CD4-positive, alpha-beta T cell (primary cell): ENCODE data around the gene PXK. TPM values are rescaled to one million over a fixed set of nuclear protein-coding genes. Genes with fewer than 3 reads are reported as not detected.

Source experiments
- ATAC-seq: fragments of 200-7000 bp; cut with Tn5 transposase; one replicate; pipeline ENCODE4 v1.10.0; 2022; ENCODE audit warnings: mild to moderate bottlenecking; ENCODE audit not compliant: poor library complexity
- CTCF ChIA-PET: fragments of 350-600 bp; sonication (Branson Sonifier 250); formaldehyde crosslinking; loops from one replicate; lab custom pipeline; 2021; ENCODE audit warnings: antibody characterized with exemption, inconsistent platforms; lab: Charles Lee
- POLR2A ChIA-PET: fragments of 350-600 bp; sonication (Branson Sonifier 250); formaldehyde crosslinking; loops from one replicate; lab custom pipeline; 2021; ENCODE audit warnings: antibody characterized with exemption, inconsistent platforms; lab: Charles Lee
- DNase-seq, 14 experiments: peaks; one replicate each; pipeline ENCODE4 v3.0.0-alpha.2; 2013 to 2020; ENCODE audit warnings: mixed read lengths in 2 of 14
- H3K27ac ChIP-seq, 2 donors: one replicate each; pipeline versions ENCODE4 v1.5.1 to v1.7.0; 2013; ENCODE audit warnings: low read length in 2 of 2, low read depth in 1 of 2, mild to moderate bottlenecking in 1 of 2
- H3K27me3 ChIP-seq, 2 experiments: 1 replicate in 1 of 2; 2 replicates in 1 of 2; pipeline versions ENCODE4 v1.6.1 to v1.7.0; 2013; ENCODE audit warnings: low read length in 2 of 2, control low read depth in 1 of 2, mild to moderate bottlenecking in 1 of 2, moderate library complexity in 1 of 2; ENCODE audit not compliant: insufficient read depth in 2 of 2, control insufficient read depth in 1 of 2
- H3K36me3 ChIP-seq: one replicate; pipeline ENCODE4 v1.6.1; 2013; ENCODE audit warnings: low read length, control low read depth; ENCODE audit not compliant: insufficient read depth
- H3K4me1 ChIP-seq: one replicate; pipeline ENCODE4 v1.6.1; 2013; ENCODE audit warnings: low read length, control low read depth; ENCODE audit not compliant: insufficient read depth
- H3K4me3 ChIP-seq: one replicate; pipeline ENCODE4 v1.5.1; 2013; ENCODE audit warnings: mild to moderate bottlenecking, low read length, moderate library complexity
- H3K9me3 ChIP-seq, 2 experiments: 1 replicate in 1 of 2; 2 replicates in 1 of 2; pipeline versions ENCODE4 v1.6.1 to v1.7.0; 2013; ENCODE audit warnings: low read length in 2 of 2, mild to moderate bottlenecking in 2 of 2, control low read depth in 1 of 2, moderate library complexity in 1 of 2; ENCODE audit not compliant: control insufficient read depth in 1 of 2, insufficient read depth in 1 of 2
- H3K27ac Mint-ChIP-seq: one replicate; pipeline ENCODE4 v1.8.0; 2020; ENCODE audit warnings: mixed read lengths
- H3K27me3 Mint-ChIP-seq: one replicate; pipeline ENCODE4 v1.8.0; 2021; ENCODE audit warnings: mixed read lengths
- H3K36me3 Mint-ChIP-seq: one replicate; pipeline ENCODE4 v1.8.0; 2021; ENCODE audit warnings: low read depth, mixed read lengths
- H3K4me1 Mint-ChIP-seq: one replicate; pipeline ENCODE4 v1.8.0; 2021; ENCODE audit warnings: low read depth, mixed read lengths
- H3K4me3 Mint-ChIP-seq: one replicate; pipeline ENCODE4 v1.8.0; 2020; ENCODE audit warnings: mild to moderate bottlenecking, mixed read lengths
- H3K9me3 Mint-ChIP-seq: one replicate; pipeline ENCODE4 v1.8.0; 2020; ENCODE audit warnings: mixed read lengths
- CTCF ChIP-seq: fragments of 200-600 bp; IDR thresholded peaks from one replicate; pipeline ENCODE4 v1.8.0; 2022; ENCODE audit warnings: antibody characterized with exemption, mild to moderate bottlenecking
- intact Hi-C, 2 experiments: fragments of 100-400 bp; cut with DNase I in 1 of 2; cut with micrococcal nuclease in 1 of 2; formaldehyde crosslinking; loops; one replicate each; pipeline versions ENCODE4 v1.15.1 to v1.9.0; 2023 to 2025; cut with DNase I, micrococcal nuclease
- total RNA-seq, 174 experiments: library from RNA in 2 of 174; stranded (reverse) in 2 of 174; gene quantifications; one replicate each; pipeline ENCODE4 v1.2.3 and lab custom pipeline; 2021 to 2026

The PXK gene
- total RNA-seq, 2 experiments from 2014 or later, result 12.5 to 14.8 TPM

GRCh38 chr3:58329150-58329921 is 3.4 kb upstream of the PXK start:
- Histone ChIP-seq H3K9me3 (no peaks in the 10 kb centered on the region), H3K4me3 (no peak overlapping the region), H3K27ac (no peak overlapping the region), H3K36me3 (no peaks in the 10 kb centered on the region), H3K27me3 (no peaks in the 10 kb centered on the region), H3K4me1 (peaks cover 22% of the 10 kb centered on the region)
- ATAC-seq, result no peak
- Mint-ChIP-seq H3K36me3 (peaks cover 6% of the 10 kb centered on the region), H3K27me3 (no peaks in the 10 kb centered on the region), H3K9me3 (no peaks in the 10 kb centered on the region), H3K4me1 (peaks cover 26% of the 10 kb centered on the region), H3K4me3 (no peak overlapping the region), H3K27ac (no peak overlapping the region)
- TF ChIP-seq CTCF, result no peak
- ChIA-PET POLR2A (no interaction called here), CTCF (interaction anchor here (1.4 to 1.6 kb wide), 2 partner anchors 23 to 162 kb away, joined by 3 to 5 read pairs; partner anchors contain the start of genes HTD2, KCTD6 and RPP14)
- intact Hi-C loops, result no loop called here
- no peak for DNase-seq

GRCh38 chr3:58329922-58330413 is 2.7 kb upstream of the PXK start:
- CTCF ChIA-PET, result interaction anchor here (1.4 to 1.6 kb wide), 2 partner anchors 24 to 162 kb away, joined by 3 to 5 read pairs; partner anchors contain the start of genes HTD2, KCTD6 and RPP14
- ATAC-seq (no peak), DNase-seq (no peak)
- H3K27ac ChIP-seq, result no peak overlapping the region
- no peaks in the 10 kb centered on the region for H3K27me3 ChIP-seq
- no peak for TF ChIP-seq CTCF
- Mint-ChIP-seq H3K9me3 (no peaks in the 10 kb centered on the region), H3K4me3 (no peak overlapping the region), H3K27me3 (no peaks in the 10 kb centered on the region), H3K4me1 (peaks cover 26% of the 10 kb centered on the region), H3K27ac (no peak overlapping the region), H3K36me3 (peaks cover 6% of the 10 kb centered on the region)
- intact Hi-C loops, result loop anchor here in 1 of 2 experiments (5.0 kb wide), 1 partner anchor 102 kb away; the partner anchor contains the start of gene PDHB
- H3K9me3 ChIP-seq, result no peaks in the 10 kb centered on the region
- peaks cover 26% of the 10 kb centered on the region for H3K4me1 ChIP-seq
- POLR2A ChIA-PET, result no interaction called here
- H3K4me3 ChIP-seq, result no peak overlapping the region
- H3K36me3 ChIP-seq, result no peaks in the 10 kb centered on the region

GRCh38 chr3:58331593-58332152 is 1.0 kb upstream of the PXK start:
- ChIA-PET CTCF (interaction anchor here (3.7 to 5.9 kb wide), 2 partner anchors 25 to 160 kb away, joined by 24 to 37 read pairs; partner anchors contain the start of genes HTD2, KCTD6 and RPP14), POLR2A (interaction anchor here (2.5 to 3.3 kb wide), 3 partner anchors 25 to 161 kb away, joined by 7 to 36 read pairs (median 28); partner anchors contain the start of genes HTD2, KCTD6, PDHB and RPP14)
- Mint-ChIP-seq H3K4me3 (peak overlapping the region; percentile 82), H3K9me3 (no peaks in the 10 kb centered on the region), H3K27me3 (no peaks in the 10 kb centered on the region), H3K4me1 (peaks cover 39% of the 10 kb centered on the region), H3K36me3 (peaks cover 6% of the 10 kb centered on the region), H3K27ac (peak overlapping the region; percentile 44)
- H3K4me3 ChIP-seq, result no peak overlapping the region
- H3K27me3 ChIP-seq, result no peaks in the 10 kb centered on the region
- no peaks in the 10 kb centered on the region for H3K9me3 ChIP-seq
- TF ChIP-seq CTCF, result no peak
- H3K4me1 ChIP-seq, result peaks cover 23% of the 10 kb centered on the region
- H3K27ac ChIP-seq, result no peak overlapping the region
- H3K36me3 ChIP-seq, result no peaks in the 10 kb centered on the region
- no peak for DNase-seq
- no peak for ATAC-seq
- intact Hi-C loops, result loop anchor here (1.0 to 5.0 kb wide), 6 partner anchors 20 to 161 kb away; partner anchors contain the start of genes HTD2 (in 2 of the 2), PDHB (in 2 of the 2), RPP14 (in 2 of the 2) and KCTD6 (in 1 of the 2)
